Keratinocyte (primary cell): ENCODE data around the gene PNMA6E. TPM values are rescaled to one million over a fixed set of nuclear protein-coding genes. Genes with fewer than 3 reads are reported as not detected.

ENCODE experiments used
- DNase-seq: peaks from one replicate; pipeline ENCODE4 v3.0.0-alpha.2; 2011; ENCODE audit warnings: low read depth, missing footprints, low spot score
- FAIRE-seq: peaks from 2 replicates; lab custom pipeline; 2011; peaks lifted over from hg19 to GRCh38; lab: Jason Lieb, UNC
- H2AFZ ChIP-seq: 2 replicates; pipeline ENCODE4 v1.6.0; 2012; ENCODE audit warnings: low read length, control low read depth, inconsistent platforms; ENCODE audit not compliant: control insufficient read depth
- H3K27ac ChIP-seq: 2 replicates; pipeline ENCODE4 v1.5.1; 2011; ENCODE audit warnings: low read length; ENCODE audit not compliant: control insufficient read depth, insufficient read depth
- H3K27me3 ChIP-seq: 3 replicates; pipeline ENCODE4 v1.6.0; 2011; ENCODE audit warnings: low read length; ENCODE audit not compliant: control insufficient read depth, insufficient read depth; ENCODE audit errors: extremely low read depth
- H3K36me3 ChIP-seq, 2 experiments: 2 replicates in 1 of 2; 3 replicates in 1 of 2; pipeline ENCODE4 v1.5.1; 2011; ENCODE audit warnings: low read length in 2 of 2, mild to moderate bottlenecking in 1 of 2; ENCODE audit not compliant: control insufficient read depth in 2 of 2, insufficient read depth in 2 of 2; ENCODE audit errors: extremely low read depth in 1 of 2
- H3K4me1 ChIP-seq: 3 replicates; pipeline ENCODE4 v1.5.1; 2011; ENCODE audit warnings: low read length; ENCODE audit not compliant: control insufficient read depth, insufficient read depth; ENCODE audit errors: extremely low read depth
- H3K4me2 ChIP-seq: 3 replicates; pipeline ENCODE4 v1.6.0; 2011; ENCODE audit warnings: low read depth, low read length; ENCODE audit not compliant: control insufficient read depth, insufficient read depth; ENCODE audit errors: extremely low read depth
- H3K4me3 ChIP-seq, 3 experiments: fragments of 200-600 bp in 1 of 3; sonication (generic) in 1 of 3; 2 replicates in 2 of 3; 3 replicates in 1 of 3; pipeline ENCODE4 v1.5.1; 2011 to 2016; ENCODE audit warnings: low read length in 3 of 3, mild to moderate bottlenecking in 3 of 3, control low read depth in 2 of 3, inconsistent platforms in 1 of 3, low read depth in 1 of 3, mixed read lengths in 1 of 3, mixed run types in 1 of 3, moderate library complexity in 1 of 3; ENCODE audit not compliant: control insufficient read depth in 2 of 3, insufficient read depth in 2 of 3; ENCODE audit errors: extremely low read depth in 1 of 3
- H3K79me2 ChIP-seq: 2 replicates; pipeline ENCODE4 v1.6.0; 2012; ENCODE audit warnings: low read length; ENCODE audit not compliant: control insufficient read depth, insufficient read depth
- H3K9ac ChIP-seq: 3 replicates; pipeline ENCODE4 v1.6.0; 2011; ENCODE audit warnings: low read length; ENCODE audit not compliant: control insufficient read depth, insufficient read depth; ENCODE audit errors: extremely low read depth
- H3K9me1 ChIP-seq: 3 replicates; pipeline ENCODE4 v1.6.0; 2011; ENCODE audit warnings: low read length; ENCODE audit not compliant: control insufficient read depth, insufficient read depth; ENCODE audit errors: extremely low read depth
- H3K9me3 ChIP-seq: 2 replicates; pipeline ENCODE4 v1.5.1; 2012; ENCODE audit warnings: low read depth, low read length; ENCODE audit not compliant: control insufficient read depth
- H4K20me1 ChIP-seq: 3 replicates; pipeline ENCODE4 v1.6.0; 2011; ENCODE audit warnings: low read length; ENCODE audit not compliant: control insufficient read depth, insufficient read depth; ENCODE audit errors: extremely low read depth
- CTCF ChIP-seq, 3 experiments: IDR thresholded peaks in 1 of 3; conservative IDR thresholded peaks in 1 of 3; optimal IDR thresholded peaks in 1 of 3; 2 replicates in 2 of 3; 3 replicates in 1 of 3; pipeline versions ENCODE3 to v1.5.1; 2011; ENCODE audit warnings: low read length in 3 of 3, mild to moderate bottlenecking in 3 of 3, moderate library complexity in 2 of 3, control low read depth in 1 of 3, inconsistent platforms in 1 of 3; ENCODE audit not compliant: insufficient read depth in 2 of 3; ENCODE audit errors: extremely low read depth in 1 of 3
- EZH2 ChIP-seq: IDR thresholded peaks from one replicate; pipeline ENCODE4 v1.6.1; 2012; ENCODE audit warnings: inconsistent platforms, mild to moderate bottlenecking, low read length, moderate library complexity
- dilution Hi-C: fragments of 300-500 bp; cut with MboI; formaldehyde crosslinking; loops from one replicate; pipeline ENCODE4 v1.7.0; 2020; ENCODE audit warnings: low sequenced_read_pairs; ENCODE audit not compliant: extremely low pct_ligation_motif_present
- polyA plus RNA-seq, 5 experiments: library from polyadenylated mRNA; depleted of rRNA in 3 of 5; stranded (reverse) in 3 of 5; stranded (forward) in 1 of 5; unstranded in 1 of 5; fragments of >200 nt; gene quantifications; 1 replicate in 1 of 5; 2 replicates in 3 of 5; 3 replicates in 1 of 5; pipeline versions ENCODE4 v1.2.1 to v1.2.3, GENCODE V29; 2011 to 2012; ENCODE audit warnings: missing spikeins in 2 of 5, low read depth in 1 of 5, low replicate concordance in 1 of 5

Gene PNMA6E
- polyA plus RNA-seq, 1 donor (not counting 4 experiments of a cell fraction or from before 2014, with no cell fraction given): not detected

- Histone ChIP-seq H3K27me3 (no peaks in the 10 kb centered on the region), H4K20me1 (no peaks in the 10 kb centered on the region), H3K9me1 (no peaks in the 10 kb centered on the region), H3K36me3 (no peaks in the 10 kb centered on the region), H3K4me1 (peaks cover 10% of the 10 kb centered on the region), H3K4me2 (no peak overlapping the region), H3K9ac (no peak overlapping the region), H3K79me2 (no peaks in the 10 kb centered on the region), H2AFZ (no peak overlapping the region), H3K4me3 (no peak overlapping the region), H3K9me3 (no peaks in the 10 kb centered on the region), H3K27ac (no peak overlapping the region)
- TF ChIP-seq EZH2 (no peak), CTCF (optimal IDR thresholded peaks at IDR 0.05 in 1 of 3, IDR thresholded peaks at IDR 0.05 in 1 of 3, conservative IDR thresholded peaks at IDR 0.05 in 1 of 3; ENCODE audit: extremely low read depth in 1 of 3, insufficient read depth in 2 of 3, low read length in 3 of 3) (no peak)
- DNase-seq (no peak), FAIRE-seq (no peak)
- dilution Hi-C loops: no loop called here
Observed at GRCh38 chrX:153444333-153445011, 43.3 kb upstream of the PNMA6E start.

- H3K4me3 ChIP-seq: no peak overlapping the region
- H3K9me3 ChIP-seq: no peaks in the 10 kb centered on the region
- no peak overlapping the region for H2AFZ ChIP-seq
- DNase-seq (no peak), FAIRE-seq (no peak)
- H3K4me1 ChIP-seq: peaks cover 10% of the 10 kb centered on the region
- no peak for TF ChIP-seq EZH2
- TF ChIP-seq CTCF (optimal IDR thresholded peaks at IDR 0.05 in 1 of 3, IDR thresholded peaks at IDR 0.05 in 1 of 3, conservative IDR thresholded peaks at IDR 0.05 in 1 of 3; ENCODE audit: extremely low read depth in 1 of 3, insufficient read depth in 2 of 3, low read length in 3 of 3): no peak
- H3K9ac ChIP-seq: no peak overlapping the region
- H3K4me2 ChIP-seq: no peak overlapping the region
- no peaks in the 10 kb centered on the region for H3K36me3 ChIP-seq
- dilution Hi-C loops: no loop called here
- H3K27ac ChIP-seq: no peak overlapping the region
- H4K20me1 ChIP-seq: no peaks in the 10 kb centered on the region
- H3K9me1 ChIP-seq: no peaks in the 10 kb centered on the region
- H3K79me2 ChIP-seq: no peaks in the 10 kb centered on the region
- H3K27me3 ChIP-seq: no peaks in the 10 kb centered on the region
Observed at GRCh38 chrX:153443476-153444332, 42.6 kb upstream of the PNMA6E start.
